ENCODE measurements around the gene ALG9.

The ALG9 gene

DNA sequence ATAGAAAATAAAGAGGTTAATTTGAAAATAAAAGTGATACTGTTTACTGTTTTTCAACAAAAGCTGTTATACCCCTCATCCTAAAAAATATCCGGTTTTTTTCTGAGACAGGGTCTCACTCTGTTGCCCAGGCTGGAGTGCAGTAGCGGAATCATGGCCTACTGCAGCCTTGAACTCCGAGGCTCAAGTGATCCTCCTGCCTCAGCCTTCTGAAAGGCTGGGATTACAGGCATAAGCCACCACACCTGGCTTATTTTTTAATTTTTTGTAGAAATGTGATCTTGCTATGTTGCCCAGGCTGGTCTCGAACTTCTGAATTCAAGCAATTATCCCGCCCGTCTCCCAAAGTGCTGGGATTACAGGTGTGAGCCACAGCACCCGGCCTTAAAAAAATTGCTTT is 35.7 kb downstream of the ALG9 start:
- no peak for DNase-seq (ENCODE audit: low spot score)

DNA sequence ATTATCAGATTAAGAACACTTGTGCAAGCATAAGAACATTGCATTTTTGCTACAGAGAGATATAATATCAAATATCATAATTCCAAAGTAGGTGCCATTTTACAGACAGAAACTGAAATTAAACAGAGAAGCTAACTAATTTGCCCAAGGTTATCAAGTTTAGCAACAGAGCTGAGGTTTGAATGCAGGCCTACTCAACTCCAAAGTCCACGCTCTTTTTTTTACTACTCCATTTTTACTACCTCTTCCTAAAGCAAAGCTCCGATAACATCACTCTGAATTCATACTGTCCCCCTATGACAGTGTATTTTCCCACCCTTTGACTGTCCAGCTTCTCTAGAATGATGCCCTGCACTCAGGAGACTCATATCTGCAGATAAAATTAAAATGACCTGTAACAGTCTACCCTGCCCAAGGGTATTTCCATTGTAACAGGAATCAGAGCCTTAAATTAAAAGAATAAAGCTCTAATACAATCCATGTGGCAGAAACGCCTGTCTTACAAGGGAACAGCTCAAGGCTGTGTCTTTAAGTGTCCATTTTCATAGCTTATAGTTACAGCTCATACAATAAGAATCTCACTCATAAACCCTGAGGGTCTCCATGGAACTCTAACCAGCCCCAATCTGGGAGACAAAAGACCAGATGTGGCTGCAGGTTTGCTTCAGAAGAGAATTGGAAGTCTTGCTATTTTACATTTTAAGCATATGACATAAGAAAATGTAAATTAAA is 36.8 kb downstream of the ALG9 start:
- DNase-seq (ENCODE audit: low spot score): no peak

DNA sequence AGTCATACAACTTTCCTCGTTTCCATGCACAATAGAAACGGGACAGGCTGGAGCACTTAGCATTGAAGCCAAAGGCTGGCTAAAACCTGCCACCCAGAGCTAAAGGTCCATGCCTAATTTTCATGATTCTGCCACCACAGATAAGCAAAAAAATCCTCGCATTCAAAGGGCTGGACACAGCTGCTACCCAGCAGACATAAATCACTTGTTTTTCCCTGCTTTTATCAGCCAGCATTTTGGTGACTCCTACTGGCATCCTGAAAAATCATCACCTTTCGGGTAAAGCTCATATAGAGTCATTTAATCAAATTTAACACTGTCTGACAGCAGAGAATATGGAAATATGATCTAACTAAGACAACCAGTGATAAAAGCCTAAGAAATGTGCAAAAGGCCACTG is 37.9 kb downstream of the ALG9 start:
- DNase-seq (ENCODE audit: low spot score): no peak

DNA sequence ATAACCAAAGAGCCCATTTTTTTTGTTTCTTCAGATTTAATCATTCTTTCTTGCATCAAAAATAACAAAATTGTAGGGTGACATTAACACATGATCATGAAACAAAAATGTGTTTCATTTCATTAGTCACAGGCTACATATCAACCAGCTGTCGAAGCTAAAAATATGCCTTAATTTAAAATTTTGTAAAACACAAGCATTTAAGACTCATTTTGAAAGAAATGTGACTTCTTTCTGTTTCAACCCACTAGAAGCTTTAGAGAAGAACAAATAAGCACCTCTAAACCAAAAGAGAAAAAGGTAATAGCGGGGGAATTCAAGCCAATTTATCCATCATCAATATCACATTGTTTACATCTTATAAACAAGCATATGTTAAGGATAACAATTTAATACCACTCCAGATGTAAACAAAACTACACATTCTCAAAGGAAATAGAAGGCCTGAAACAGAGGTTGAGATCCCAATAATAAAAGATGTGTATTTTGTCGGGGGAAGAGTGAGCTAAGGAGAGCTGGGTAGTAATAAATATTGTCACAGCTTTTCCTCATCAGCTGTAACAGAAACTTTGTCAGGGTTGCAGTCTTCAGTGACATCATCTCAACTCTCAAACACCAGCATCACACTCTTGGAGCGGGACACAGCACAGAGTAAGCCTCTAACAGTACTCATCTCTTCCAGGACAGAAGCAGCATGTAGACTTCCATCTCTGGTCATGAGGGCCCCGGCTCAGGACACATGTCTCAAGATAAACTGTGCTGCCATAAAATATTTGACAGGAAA is 42.0 kb downstream of the ALG9 start:
- DNase-seq (ENCODE audit: low spot score): no peak

DNA sequence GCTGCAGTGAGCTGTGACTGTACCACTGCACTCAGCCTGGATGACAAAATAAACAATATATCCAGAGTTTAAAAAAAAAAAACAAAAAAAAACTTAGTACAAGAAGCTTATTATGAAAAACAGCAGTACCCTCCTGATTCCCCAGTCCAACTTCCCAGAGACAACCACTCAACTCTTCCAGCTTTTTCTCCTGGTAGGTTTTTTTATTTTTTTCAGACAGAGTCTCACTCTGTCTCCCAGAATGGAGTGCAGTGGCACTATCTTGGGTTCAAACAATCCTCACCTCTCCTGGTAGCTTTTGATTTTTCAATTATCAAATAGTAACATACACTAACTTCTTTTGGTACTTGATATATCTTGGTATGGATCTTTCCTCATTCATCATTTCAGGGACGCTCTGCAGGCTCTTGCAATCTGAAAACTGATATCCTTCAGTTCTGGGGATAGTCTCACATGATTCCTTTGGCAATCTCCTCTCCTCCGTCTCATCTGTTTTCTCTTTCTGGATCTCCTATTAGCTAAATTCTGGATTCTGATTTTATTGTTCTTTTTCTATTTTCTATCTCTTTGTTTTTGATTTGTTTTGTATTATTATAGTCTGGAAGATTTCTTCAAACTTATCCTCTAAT is 44.9 kb downstream of the ALG9 start:
- no peak for DNase-seq (ENCODE audit: low spot score)

DNA sequence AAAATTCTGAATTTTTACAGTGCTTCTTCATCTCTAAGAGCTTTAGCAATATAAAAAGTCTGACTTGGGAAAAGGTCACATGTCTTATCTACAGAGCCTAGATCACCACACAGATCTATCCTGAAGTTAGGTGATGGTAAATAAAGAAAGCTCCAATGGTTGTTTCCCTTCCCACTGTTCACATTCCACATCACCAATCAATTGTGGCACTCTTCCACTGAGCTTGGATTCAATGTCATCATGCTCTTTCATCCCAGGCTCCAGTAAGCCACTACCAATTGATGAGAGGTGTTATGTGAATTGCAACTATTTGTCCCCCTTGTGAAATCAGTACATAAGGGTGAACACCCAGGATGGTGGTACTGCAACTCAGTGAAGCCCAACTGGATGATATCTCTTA is 47.8 kb downstream of the ALG9 start:
- DNase-seq (ENCODE audit: low spot score): no peak

DNA sequence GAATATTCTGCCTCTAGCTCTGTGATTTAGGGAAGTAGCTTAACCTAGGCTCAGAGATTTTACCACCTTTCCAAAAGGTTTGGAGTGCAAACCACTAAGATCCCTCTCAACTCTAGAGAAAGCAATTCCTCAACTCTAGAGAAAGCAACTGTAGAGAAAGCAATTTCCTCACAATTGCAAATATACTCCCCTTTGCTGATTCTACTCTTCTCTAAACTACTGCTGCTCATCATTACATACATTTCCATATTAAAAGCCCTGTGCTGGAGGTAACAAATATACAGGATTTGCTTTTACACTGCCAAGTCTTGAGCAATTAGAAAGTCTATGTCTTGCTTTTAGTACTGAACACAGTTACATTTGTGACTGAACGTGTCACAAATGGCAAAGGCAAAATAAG is 48.2 kb downstream of the ALG9 start:
- DNase-seq (ENCODE audit: low spot score): no peak

DNA sequence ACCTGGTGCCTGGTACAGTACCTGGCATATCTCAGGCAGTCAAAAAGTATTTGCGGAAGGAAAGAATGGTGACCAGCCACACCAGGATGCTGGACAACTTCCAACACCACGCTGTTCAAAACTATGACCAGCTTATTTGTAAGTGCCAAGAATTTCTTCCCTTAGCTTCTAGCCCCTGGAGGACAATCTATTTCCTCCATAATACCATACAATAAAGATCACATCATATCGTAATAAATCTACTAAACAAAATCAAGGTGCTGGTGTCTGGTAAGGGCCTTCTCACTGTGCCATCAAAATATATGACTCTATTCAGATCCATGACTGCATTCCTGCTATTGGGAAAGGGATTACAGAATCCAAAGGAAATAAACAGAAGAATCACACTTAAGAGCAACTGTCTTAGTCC is 51.5 kb downstream of the ALG9 start:
- DNase-seq (ENCODE audit: low spot score): peak; percentile 43

DNA sequence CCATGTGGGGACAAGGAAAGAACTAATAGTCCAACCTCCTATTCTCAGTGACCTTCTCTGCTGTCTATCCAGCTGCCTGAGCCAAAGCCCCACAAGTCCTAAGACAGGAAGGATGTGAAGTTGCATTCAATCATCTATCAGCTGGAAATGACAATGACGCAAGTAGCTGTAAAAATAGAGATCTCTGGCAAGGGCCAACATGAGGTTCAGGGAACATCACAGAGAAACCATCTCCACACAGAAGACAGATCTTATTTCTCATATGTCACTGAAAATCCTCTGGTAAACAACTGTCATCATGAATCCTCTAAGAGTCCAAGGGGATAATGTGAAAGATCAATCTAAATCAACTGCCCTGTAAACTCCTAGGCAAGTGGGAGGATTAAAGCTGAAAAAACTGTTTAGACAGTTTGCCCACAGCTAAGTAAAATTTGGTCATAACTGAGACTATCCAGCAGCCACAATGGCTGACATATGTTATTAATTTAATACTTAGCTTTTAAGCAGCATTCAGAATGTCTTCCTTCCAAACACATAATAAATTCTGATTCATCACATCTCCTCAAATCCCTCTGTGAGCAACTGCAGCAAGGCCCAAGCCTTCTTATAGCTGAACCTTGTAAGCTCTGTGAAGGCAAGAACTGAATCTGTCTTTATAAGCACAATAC is 52.1 kb downstream of the ALG9 start:
- DNase-seq (ENCODE audit: low spot score): peak; percentile 67

DNA sequence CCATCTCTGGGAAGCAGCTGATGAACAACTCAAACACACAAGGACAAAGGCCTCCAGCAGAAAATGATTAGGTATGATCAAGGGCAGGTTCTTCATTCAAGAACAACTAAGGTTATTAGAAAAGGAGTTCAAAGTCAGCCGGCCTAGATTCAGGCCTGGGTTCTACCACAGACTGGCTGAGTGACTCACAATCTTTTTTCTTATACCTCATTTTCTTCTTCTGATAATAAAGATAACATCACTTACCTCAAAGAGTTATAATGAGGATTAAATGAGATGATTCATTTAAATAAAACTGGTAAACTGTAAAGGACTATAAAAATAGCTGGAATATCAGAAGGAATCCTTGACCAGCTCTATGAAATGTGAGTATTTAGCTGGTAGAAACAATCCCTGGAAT is 55.9 kb downstream of the ALG9 start:
- DNase-seq (ENCODE audit: low spot score): no peak

DNA sequence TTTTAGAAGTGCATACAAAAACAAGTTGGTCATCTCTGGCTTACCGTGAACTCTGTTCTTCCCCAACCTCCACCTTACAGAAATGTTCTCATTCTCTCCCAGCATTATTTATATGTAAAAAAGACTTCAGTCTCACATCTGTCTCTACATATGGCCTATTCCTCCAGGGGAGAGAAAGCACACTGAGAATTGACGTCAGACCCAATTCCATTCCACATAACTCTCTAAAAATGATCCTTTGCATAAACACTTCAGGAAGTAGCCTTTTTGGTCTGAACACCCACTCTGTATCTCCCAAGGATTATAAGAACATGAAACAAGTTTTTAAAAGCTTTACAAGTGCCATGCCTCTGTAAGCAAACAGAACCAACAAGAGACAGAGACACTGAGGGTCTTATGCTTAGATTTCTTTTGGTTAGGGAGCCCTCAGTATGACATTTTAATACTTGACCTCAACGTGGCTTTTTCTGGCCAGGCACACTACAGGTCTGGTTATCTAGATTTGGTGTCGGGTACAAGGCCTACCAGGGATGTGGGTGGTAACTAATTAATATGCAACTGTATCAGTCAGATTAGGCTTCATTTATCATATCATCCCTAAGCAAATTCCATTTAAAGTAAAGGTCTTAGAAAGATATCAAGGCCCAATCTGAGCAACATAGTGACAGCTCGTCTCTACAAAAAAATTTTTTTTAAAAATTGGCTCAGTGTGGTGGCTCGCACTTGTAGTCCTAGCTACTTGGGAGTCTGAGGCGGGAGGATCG is 56.6 kb downstream of the ALG9 start:
- no peak for DNase-seq (ENCODE audit: low spot score)

DNA sequence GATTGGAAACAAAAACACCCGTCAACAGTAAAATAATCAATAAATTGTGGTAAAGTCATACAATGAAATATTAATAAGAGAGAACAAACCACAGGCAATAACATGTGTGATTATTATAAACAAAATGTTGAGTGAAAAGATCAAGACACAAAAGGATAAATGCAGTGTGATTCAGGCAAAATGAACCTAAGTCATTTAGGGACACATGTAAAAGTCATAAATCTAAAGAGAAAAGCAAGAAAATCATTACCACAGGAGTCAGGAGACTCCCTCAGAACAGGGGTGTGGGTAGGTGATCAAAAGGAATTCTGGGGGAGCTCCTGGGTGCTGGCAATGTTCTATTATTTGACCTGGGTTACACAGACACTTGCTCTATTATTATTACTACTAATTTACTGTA is 57.3 kb downstream of the ALG9 start:
- no peak for DNase-seq (ENCODE audit: low spot score)

DNA sequence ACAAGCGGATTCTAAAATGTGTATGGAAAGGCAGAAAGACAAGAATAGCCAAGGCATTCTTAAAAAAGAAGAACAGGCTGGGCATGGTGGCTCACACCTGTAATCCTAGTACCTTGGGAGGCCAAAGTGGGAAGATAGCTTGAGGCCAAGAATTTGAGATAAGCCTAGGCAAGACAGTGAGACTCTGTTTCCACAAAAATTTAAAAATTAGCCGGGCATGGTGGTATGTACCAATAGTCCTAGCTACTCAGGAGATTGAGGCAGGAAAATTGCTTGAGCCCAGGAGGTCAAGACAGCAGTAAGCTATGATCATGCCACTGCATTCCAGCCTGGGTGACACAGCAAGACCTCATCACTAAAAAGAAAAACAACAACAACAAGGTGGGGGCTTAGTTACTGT is 59.2 kb downstream of the ALG9 start:
- no peak for DNase-seq (ENCODE audit: low spot score)

DNA sequence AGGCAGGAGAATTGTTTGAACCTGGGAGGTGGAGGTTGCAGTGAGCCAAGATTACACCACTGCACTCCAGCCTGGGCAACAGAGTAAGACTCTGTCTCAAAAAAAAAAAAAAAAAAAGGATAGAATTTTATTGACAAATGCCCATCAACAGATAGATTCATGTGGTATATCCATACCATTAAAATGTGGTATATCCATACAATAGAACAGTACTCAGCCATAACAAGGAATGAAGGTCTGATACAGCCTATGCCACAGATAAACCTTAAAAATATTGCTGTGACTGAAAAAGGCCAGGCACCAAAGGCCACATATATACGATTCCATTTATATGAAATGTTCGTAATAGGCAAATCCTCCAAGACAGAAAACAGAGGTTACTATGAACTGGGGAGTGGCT is 59.9 kb downstream of the ALG9 start:
- no peak for DNase-seq (ENCODE audit: low spot score)

DNA sequence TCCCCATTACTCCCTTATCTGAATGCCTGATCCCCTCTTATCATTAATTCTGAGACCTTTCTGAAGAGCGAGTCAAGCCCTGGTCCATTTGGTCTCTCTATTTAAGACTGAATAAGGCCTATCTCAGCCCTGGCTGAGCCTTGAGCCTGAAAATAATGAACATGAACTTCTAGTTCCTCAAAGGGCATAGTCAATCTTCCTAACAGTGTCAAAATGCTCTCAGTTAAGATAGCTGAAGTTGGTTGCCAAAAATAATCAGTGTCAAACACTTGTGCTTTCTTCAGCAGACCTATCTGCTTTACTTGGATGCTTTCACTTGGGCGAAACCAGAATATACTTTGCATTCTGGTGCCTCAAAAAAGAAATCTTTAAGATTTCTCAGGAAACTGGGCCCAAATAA is 62.5 kb downstream of the ALG9 start:
- DNase-seq (ENCODE audit: low spot score): no peak

DNA sequence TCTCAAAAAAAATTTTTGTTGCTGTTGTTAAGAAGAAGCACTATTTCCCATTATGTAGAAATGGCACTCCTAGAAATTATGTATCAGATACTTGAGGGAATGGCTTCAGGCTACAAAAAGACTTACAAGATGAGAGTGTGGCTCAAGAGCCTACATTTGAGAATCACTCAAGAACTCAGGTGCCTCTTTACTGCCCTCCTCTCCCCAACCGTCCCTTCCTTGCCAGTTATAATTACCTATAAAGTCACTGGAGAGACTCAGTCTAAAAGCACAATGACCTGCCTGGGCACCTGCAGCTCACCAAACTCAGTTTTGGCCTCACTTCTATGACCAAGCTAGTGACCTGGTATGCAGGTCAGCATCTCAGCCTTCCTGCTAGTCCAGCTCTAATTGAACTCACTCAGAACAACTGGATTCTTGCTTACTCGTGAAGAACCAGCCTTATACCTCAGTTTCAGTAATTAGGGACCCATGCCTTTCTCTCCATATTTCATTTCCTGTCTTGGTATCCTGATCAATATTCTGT is 63.3 kb downstream of the ALG9 start:
- no peak for DNase-seq (ENCODE audit: low spot score)

DNA sequence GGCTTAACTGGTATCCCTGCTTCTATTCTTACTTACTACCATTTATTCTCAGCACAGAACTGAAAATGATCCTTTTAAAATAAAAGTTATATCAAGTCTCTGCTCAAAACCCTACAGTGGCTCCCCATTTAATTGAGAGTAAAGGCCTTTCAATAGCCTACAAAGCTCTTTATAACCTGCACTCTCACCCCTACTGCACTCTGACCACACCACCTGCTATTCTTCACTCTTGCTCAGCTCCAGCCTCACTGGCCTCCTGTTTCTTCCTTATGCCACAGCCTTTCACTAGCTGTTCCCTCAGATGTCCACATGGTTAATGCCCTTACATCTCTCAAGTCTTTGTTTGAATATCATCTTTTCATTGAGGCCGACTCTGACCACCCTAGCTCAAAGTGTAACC is 64.3 kb downstream of the ALG9 start:
- DNase-seq (ENCODE audit: low spot score): no peak

DNA sequence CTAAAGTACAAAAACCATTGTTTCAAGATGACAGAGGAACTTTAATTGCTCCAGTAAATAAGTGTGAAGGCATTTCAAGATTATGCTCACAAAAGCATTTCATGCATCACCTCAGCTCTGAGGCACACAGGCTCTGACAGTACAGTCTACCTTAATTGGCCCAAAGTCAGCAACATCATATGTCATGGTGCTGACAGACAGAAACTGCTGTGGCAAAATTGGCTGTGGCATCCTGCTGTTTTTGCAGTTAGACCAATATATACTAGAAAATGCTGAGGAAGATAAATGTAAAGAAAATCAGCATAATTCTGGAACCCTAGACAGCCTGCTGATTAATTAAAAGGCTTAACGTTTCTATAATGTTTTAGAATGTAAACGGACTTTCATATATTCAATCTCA is 70.2 kb downstream of the ALG9 start:
- DNase-seq (ENCODE audit: low spot score): no peak

DNA sequence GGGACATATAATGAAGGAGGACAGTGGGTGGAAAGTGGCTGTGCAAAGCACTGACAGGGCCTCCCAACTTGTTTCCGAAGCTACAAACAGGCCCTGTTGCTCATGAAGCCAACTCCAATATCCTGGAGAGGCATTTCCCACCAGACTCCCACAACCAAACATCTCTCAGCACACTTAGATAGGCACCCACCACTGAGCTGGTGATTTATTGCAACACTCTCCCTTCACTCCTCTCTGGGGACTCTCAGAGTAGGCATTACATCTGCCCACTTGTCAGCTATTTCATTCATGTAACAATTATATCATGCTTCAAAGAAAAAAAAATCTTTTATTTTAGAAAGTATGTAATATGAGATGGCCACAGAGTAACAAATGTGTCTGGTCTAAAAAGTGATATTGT is 73.1 kb downstream of the ALG9 start:
- DNase-seq (ENCODE audit: low spot score): no peak

DNA sequence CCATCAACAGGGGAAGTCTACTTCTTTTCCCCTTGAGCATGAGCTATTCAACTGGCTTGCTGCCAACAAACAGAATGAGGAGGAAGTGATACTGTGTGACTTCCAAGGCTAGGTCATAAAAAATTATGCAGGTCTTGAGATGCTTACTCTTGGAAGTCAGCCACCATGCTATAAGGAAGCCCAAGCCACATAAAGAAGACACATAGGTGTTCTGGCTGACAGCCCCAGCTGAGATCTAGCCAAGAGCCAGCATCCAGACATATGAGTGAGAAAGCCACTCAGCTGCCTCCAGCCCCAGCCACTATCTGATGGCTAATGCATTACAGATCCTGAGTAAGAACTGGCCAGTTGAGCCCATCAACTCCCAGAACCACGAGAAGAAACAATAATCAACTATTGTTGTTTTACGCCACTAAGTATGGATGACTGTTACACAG is 74.2 kb downstream of the ALG9 start:
- DNase-seq (ENCODE audit: low spot score): peak; percentile 42

DNA sequence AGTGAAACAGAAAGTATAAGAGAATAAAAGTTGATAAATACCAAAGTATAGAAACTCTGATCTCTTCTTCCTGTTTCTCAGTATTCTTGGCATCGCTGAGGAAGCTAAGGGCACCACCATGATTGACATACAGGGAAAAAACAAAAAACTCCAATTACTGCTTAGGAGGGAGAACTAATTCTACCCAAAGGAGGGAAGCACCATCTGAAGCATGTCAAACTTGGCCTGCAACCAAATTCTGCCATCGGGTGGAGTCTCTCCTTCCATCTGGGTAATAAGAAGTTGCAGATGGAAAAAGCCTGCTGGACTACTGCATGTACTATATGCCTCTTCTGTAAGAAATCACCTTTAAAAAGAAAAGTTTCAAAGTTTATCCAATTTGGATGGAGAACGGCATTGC is 74.7 kb downstream of the ALG9 start:
- no peak for DNase-seq (ENCODE audit: low spot score)
